AG04450 (cell line): ENCODE measurements around the gene PHYHIPL. TPM values are rescaled to one million over a fixed set of nuclear protein-coding genes. Genes with fewer than 3 reads are reported as not detected.

Experiments
- CTCF ChIA-PET: fragments of 300-600, 350-600 bp; formaldehyde crosslinking; extraction: SDS; loops from one replicate; lab custom pipeline; 2022; ENCODE audit warnings: antibody characterized with exemption, inconsistent platforms; lab: Charles Lee
- POLR2A ChIA-PET: fragments of 350-600 bp; formaldehyde crosslinking; extraction: SDS; loops from one replicate; lab custom pipeline; 2021; ENCODE audit warnings: antibody characterized with exemption, inconsistent platforms; lab: Yijun Ruan, JAX
- DNase-seq: peaks from one replicate; pipeline ENCODE4 v3.0.0-alpha.2; 2011; ENCODE audit warnings: low read depth, low spot score
- H3K27ac ChIP-seq: one replicate; pipeline ENCODE4 v1.5.1; 2012; ENCODE audit warnings: low read depth, low read length, control low read depth
- H3K27me3 ChIP-seq: one replicate; pipeline ENCODE4 v1.6.0; 2012; ENCODE audit warnings: low read length; ENCODE audit not compliant: control insufficient read depth, insufficient read depth
- H3K4me3 ChIP-seq: 2 replicates; pipeline ENCODE4 v1.5.1; 2011; ENCODE audit warnings: mild to moderate bottlenecking, low read depth, low read length, control low read depth
- H3K9me3 ChIP-seq: 2 replicates; pipeline ENCODE4 v1.5.1; 2012; ENCODE audit warnings: low read length; ENCODE audit not compliant: control insufficient read depth, insufficient read depth
- polyA plus RNA-seq: library from polyadenylated mRNA; depleted of rRNA; stranded (reverse); fragments of >200 nt; gene quantifications from 2 replicates; pipeline ENCODE4 v1.2.3, GENCODE V29; 2011
- TF ChIP-seq, protein P1 (sequence below): IDR thresholded peaks from 2 replicates; pipeline ENCODE4 v1.5.1; 2011; ENCODE audit warnings: low read depth, low read length, control low read depth, inconsistent platforms

Gene PHYHIPL
- polyA plus RNA-seq, 1 experiment: not detected

GRCh38 chr10:59255463-59255862 is 79.0 kb downstream of the PHYHIPL start:
- H3K27me3 ChIP-seq: no peaks in the 10 kb centered on the region
- ChIA-PET CTCF (no interaction called here), POLR2A (no interaction called here)
- DNase-seq: no peak
- TF ChIP-seq, protein P1, sequence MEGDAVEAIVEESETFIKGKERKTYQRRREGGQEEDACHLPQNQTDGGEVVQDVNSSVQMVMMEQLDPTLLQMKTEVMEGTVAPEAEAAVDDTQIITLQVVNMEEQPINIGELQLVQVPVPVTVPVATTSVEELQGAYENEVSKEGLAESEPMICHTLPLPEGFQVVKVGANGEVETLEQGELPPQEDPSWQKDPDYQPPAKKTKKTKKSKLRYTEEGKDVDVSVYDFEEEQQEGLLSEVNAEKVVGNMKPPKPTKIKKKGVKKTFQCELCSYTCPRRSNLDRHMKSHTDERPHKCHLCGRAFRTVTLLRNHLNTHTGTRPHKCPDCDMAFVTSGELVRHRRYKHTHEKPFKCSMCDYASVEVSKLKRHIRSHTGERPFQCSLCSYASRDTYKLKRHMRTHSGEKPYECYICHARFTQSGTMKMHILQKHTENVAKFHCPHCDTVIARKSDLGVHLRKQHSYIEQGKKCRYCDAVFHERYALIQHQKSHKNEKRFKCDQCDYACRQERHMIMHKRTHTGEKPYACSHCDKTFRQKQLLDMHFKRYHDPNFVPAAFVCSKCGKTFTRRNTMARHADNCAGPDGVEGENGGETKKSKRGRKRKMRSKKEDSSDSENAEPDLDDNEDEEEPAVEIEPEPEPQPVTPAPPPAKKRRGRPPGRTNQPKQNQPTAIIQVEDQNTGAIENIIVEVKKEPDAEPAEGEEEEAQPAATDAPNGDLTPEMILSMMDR: no peak
- no peak overlapping the region for H3K27ac ChIP-seq
- no peaks in the 10 kb centered on the region for H3K9me3 ChIP-seq
- H3K4me3 ChIP-seq: no peak overlapping the region

GRCh38 chr10:59257224-59257623 is 80.8 kb downstream of the PHYHIPL start:
- TF ChIP-seq, protein P1: no peak
- DNase-seq: no peak
- Histone ChIP-seq H3K9me3 (no peaks in the 10 kb centered on the region), H3K27me3 (no peaks in the 10 kb centered on the region), H3K4me3 (no peak overlapping the region), H3K27ac (no peak overlapping the region)
- CTCF ChIA-PET: interaction anchor here (0.5 to 2.0 kb wide), 4 partner anchors 16 to 365 kb away, joined by 3 to 9 read pairs (median 4); no protein-coding TSS in a partner anchor
- POLR2A ChIA-PET: no interaction called here

DNA sequence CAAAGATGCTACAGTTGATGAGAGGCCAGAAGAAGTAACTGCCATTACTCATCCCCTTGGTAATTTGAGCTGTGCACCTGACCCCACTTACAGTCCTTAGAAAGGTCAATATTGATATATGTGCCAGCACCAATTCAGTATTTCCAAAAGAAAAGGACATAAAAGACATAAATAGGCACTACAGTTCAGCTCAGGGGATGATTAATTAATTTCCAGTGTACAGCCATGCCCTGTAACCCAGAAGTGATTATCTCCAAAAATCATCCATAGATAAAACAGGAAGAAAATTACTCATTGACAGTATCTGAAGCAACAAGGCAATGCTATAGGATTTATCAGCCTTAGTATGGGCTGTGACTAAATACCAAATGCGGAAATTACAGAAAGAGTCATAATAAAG is 82.4 kb downstream of the PHYHIPL start:
- Histone ChIP-seq H3K27ac (no peak overlapping the region), H3K27me3 (no peaks in the 10 kb centered on the region), H3K4me3 (no peak overlapping the region), H3K9me3 (no peaks in the 10 kb centered on the region)
- no peak for DNase-seq
- TF ChIP-seq, protein P1: no peak
- CTCF ChIA-PET: no interaction called here
- POLR2A ChIA-PET: no interaction called here

- TF ChIP-seq, protein P1: no peak
- H3K9me3 ChIP-seq: no peaks in the 10 kb centered on the region
- no peak overlapping the region for H3K4me3 ChIP-seq
- ChIA-PET CTCF (no interaction called here), POLR2A (no interaction called here)
- H3K27ac ChIP-seq: no peak overlapping the region
- no peak for DNase-seq
- no peaks in the 10 kb centered on the region for H3K27me3 ChIP-seq
Observed at GRCh38 chr10:59265141-59265540, 88.7 kb downstream of the PHYHIPL start.

- DNase-seq: no peak
- TF ChIP-seq, protein P1: no peak
Observed at GRCh38 chr10:59266321-59266720, 89.9 kb downstream of the PHYHIPL start.

More at GRCh38 chr10:59266321-59266720, 89.9 kb downstream of the PHYHIPL start:
- ChIA-PET CTCF (interaction anchor here (1.5 kb wide), 1 partner anchor 314 kb away, joined by 4 read pairs; no protein-coding TSS in a partner anchor), POLR2A (no interaction called here)
- Histone ChIP-seq H3K4me3 (no peak overlapping the region), H3K9me3 (no peaks in the 10 kb centered on the region), H3K27ac (no peak overlapping the region), H3K27me3 (no peaks in the 10 kb centered on the region)
